Measurements from ENCODE around the gene SPACA4.

The SPACA4 gene

GRCh38 chr19:48637948-48638830 is 31.6 kb downstream of the SPACA4 start:
- TF ChIP-seq CTCF (IDR thresholded peaks at IDR 0.05; ENCODE audit: low read depth, low read length): no peak
- peak; percentile 93 to 99 for DNase-seq (ENCODE audit: low read depth in 2 of 2)
- peak overlapping the region; percentile 55 to 56 for H3K4me3 ChIP-seq (replicated peaks in 1 of 2; ENCODE audit: low read depth in 2 of 2, low read length in 2 of 2)

- no peak overlapping the region for H3K4me3 ChIP-seq (replicated peaks in 1 of 2; ENCODE audit: low read depth in 2 of 2, low read length in 2 of 2)
- TF ChIP-seq CTCF (IDR thresholded peaks at IDR 0.05; ENCODE audit: low read depth, low read length): no peak
- DNase-seq (ENCODE audit: low read depth in 2 of 2): no peak
These were observed 32.4 kb downstream of the SPACA4 start for GRCh38 chr19:48638831-48639381.

- no peak for DNase-seq (ENCODE audit: low read depth in 2 of 2)
- H3K4me3 ChIP-seq (replicated peaks in 1 of 2; ENCODE audit: low read depth in 2 of 2, low read length in 2 of 2): no peak overlapping the region
- no peak for TF ChIP-seq CTCF (IDR thresholded peaks at IDR 0.05; ENCODE audit: low read depth, low read length)
These were observed 33.2 kb downstream of the SPACA4 start for GRCh38 chr19:48639483-48640375.

GRCh38 chr19:48641850-48642249 is 35.3 kb downstream of the SPACA4 start:
- TF ChIP-seq CTCF (IDR thresholded peaks at IDR 0.05; ENCODE audit: low read depth, low read length): no peak
- no peak overlapping the region for H3K4me3 ChIP-seq (replicated peaks in 1 of 2; ENCODE audit: low read depth in 2 of 2, low read length in 2 of 2)
- DNase-seq (ENCODE audit: low read depth in 2 of 2): no peak

GRCh38 chr19:48642862-48643261 is 36.3 kb downstream of the SPACA4 start:
- no peak overlapping the region for H3K4me3 ChIP-seq (replicated peaks in 1 of 2; ENCODE audit: low read depth in 2 of 2, low read length in 2 of 2)
- TF ChIP-seq CTCF (IDR thresholded peaks at IDR 0.05; ENCODE audit: low read depth, low read length): no peak
- no peak for DNase-seq (ENCODE audit: low read depth in 2 of 2)

- TF ChIP-seq CTCF (IDR thresholded peaks at IDR 0.05; ENCODE audit: low read depth, low read length): no peak
These were observed 37.8 kb downstream of the SPACA4 start for GRCh38 chr19:48644355-48644754.

More at GRCh38 chr19:48644355-48644754, 37.8 kb downstream of the SPACA4 start:
- H3K4me3 ChIP-seq (replicated peaks in 1 of 2; ENCODE audit: low read depth in 2 of 2, low read length in 2 of 2): no peak overlapping the region
- no peak for DNase-seq (ENCODE audit: low read depth in 2 of 2)
